KMS-11 (cell line): ENCODE data around the gene TSPO.

Experiments
- H2AFZ ChIP-seq: fragments of 200-600 bp; sonication (generic); 2 replicates; pipeline ENCODE4 v1.6.1; 2016; ENCODE audit warnings: antibody characterized with exemption, mixed run types, low read depth
- H3K27ac ChIP-seq: fragments of 200-600 bp; sonication (generic); 2 replicates; pipeline ENCODE4 v1.6.1; 2016; ENCODE audit warnings: mild to moderate bottlenecking, mixed run types
- H3K27me3 ChIP-seq: fragments of 200-600 bp; sonication (generic); 2 replicates; pipeline ENCODE4 v1.6.1; 2017; ENCODE audit warnings: mild to moderate bottlenecking, low read depth, mixed run types, moderate library complexity; ENCODE audit not compliant: insufficient read depth
- H3K36me3 ChIP-seq: fragments of 200-600 bp; sonication (generic); 2 replicates; pipeline ENCODE4 v1.6.1; 2017; ENCODE audit warnings: mild to moderate bottlenecking, mixed run types; ENCODE audit not compliant: insufficient read depth
- H3K4me1 ChIP-seq: fragments of 200-600 bp; sonication (generic); 2 replicates; pipeline ENCODE4 v1.6.1; 2016; ENCODE audit warnings: mild to moderate bottlenecking, low read depth, mixed run types; ENCODE audit not compliant: poor library complexity, severe bottlenecking
- H3K4me2 ChIP-seq: fragments of 200-600 bp; sonication (generic); 2 replicates; pipeline ENCODE4 v1.7.0; 2016; ENCODE audit warnings: mild to moderate bottlenecking, mixed run types
- H3K4me3 ChIP-seq: fragments of 200-600 bp; sonication (generic); IDR thresholded peaks from 2 replicates; pipeline ENCODE4 v1.6.1; 2017; ENCODE audit warnings: low read depth, low read length, mixed read lengths; ENCODE audit not compliant: insufficient read depth
- H3K79me2 ChIP-seq: fragments of 200-600 bp; sonication (generic); 2 replicates; pipeline ENCODE4 v1.6.1; 2016; ENCODE audit warnings: low read depth, mixed run types; ENCODE audit not compliant: insufficient read depth
- H3K9ac ChIP-seq: fragments of 200-600 bp; sonication (generic); 2 replicates; pipeline ENCODE4 v1.6.1; 2016; ENCODE audit warnings: mild to moderate bottlenecking, mixed run types
- H4K20me1 ChIP-seq: fragments of 200-600 bp; sonication (generic); 2 replicates; pipeline ENCODE4 v1.6.1; 2016; ENCODE audit warnings: mild to moderate bottlenecking, mixed run types; ENCODE audit not compliant: insufficient read depth
- CTCF ChIP-seq: fragments of 200-600 bp; sonication (generic); conservative IDR thresholded peaks from 2 replicates; pipeline ENCODE4 v1.6.1; 2017; ENCODE audit warnings: low read depth, mild to moderate bottlenecking, antibody characterized with exemption, low read length, moderate library complexity, mixed read lengths

The TSPO gene

GRCh38 chr22:43201486-43202219 is 50.3 kb downstream of the TSPO start:
- H2AFZ ChIP-seq = no peak overlapping the region
- H3K79me2 ChIP-seq = no peaks in the 10 kb centered on the region
- H3K27ac ChIP-seq = no peak overlapping the region
- H4K20me1 ChIP-seq = no peaks in the 10 kb centered on the region
- TF ChIP-seq CTCF = no peak
- H3K36me3 ChIP-seq = no peaks in the 10 kb centered on the region
- peaks cover 46% of the 10 kb centered on the region for H3K27me3 ChIP-seq
- H3K4me2 ChIP-seq = no peak overlapping the region
- no peak overlapping the region for H3K9ac ChIP-seq
- no peak overlapping the region for H3K4me3 ChIP-seq
- no peaks in the 10 kb centered on the region for H3K4me1 ChIP-seq

- Histone ChIP-seq H3K9ac (no peak overlapping the region), H3K4me3 (no peak overlapping the region), H3K4me2 (no peak overlapping the region), H4K20me1 (no peaks in the 10 kb centered on the region), H3K79me2 (no peaks in the 10 kb centered on the region), H2AFZ (no peak overlapping the region), H3K27me3 (peaks cover 47% of the 10 kb centered on the region), H3K27ac (no peak overlapping the region), H3K4me1 (no peaks in the 10 kb centered on the region), H3K36me3 (no peaks in the 10 kb centered on the region)
- no peak for TF ChIP-seq CTCF
Observed at GRCh38 chr22:43202326-43202725, 51.0 kb downstream of the TSPO start.

- H3K9ac ChIP-seq = no peak overlapping the region
- H3K36me3 ChIP-seq = no peaks in the 10 kb centered on the region
- no peak overlapping the region for H3K27ac ChIP-seq
- H3K27me3 ChIP-seq = peaks cover 51% of the 10 kb centered on the region
- no peak overlapping the region for H3K4me2 ChIP-seq
- H2AFZ ChIP-seq = no peak overlapping the region
- H3K79me2 ChIP-seq = no peaks in the 10 kb centered on the region
- TF ChIP-seq CTCF = no peak
- H3K4me3 ChIP-seq = no peak overlapping the region
- H3K4me1 ChIP-seq = no peaks in the 10 kb centered on the region
- no peaks in the 10 kb centered on the region for H4K20me1 ChIP-seq
Observed at GRCh38 chr22:43202756-43203410, 51.5 kb downstream of the TSPO start.

- no peak overlapping the region for H3K4me2 ChIP-seq
- H3K27me3 ChIP-seq = peaks cover 56% of the 10 kb centered on the region
- H3K27ac ChIP-seq = no peak overlapping the region
- no peak overlapping the region for H3K9ac ChIP-seq
- no peak for TF ChIP-seq CTCF
- no peaks in the 10 kb centered on the region for H3K79me2 ChIP-seq
- no peaks in the 10 kb centered on the region for H3K4me1 ChIP-seq
- no peaks in the 10 kb centered on the region for H3K36me3 ChIP-seq
- H4K20me1 ChIP-seq = no peaks in the 10 kb centered on the region
- H3K4me3 ChIP-seq = no peak overlapping the region
- H2AFZ ChIP-seq = no peak overlapping the region
Observed at GRCh38 chr22:43203471-43203981, 52.2 kb downstream of the TSPO start.
